Effector CD4-positive, alpha-beta T cell (primary cell): ENCODE data around the gene TNS1.

Experiments used
- DNase-seq: peaks from one replicate; pipeline ENCODE4 v3.0.0-alpha.2; 2020

The TNS1 gene

GRCh38 chr2:217892560-217892959 lies 110.2 kb downstream of the TNS1 start:
- no peak for DNase-seq

DNA sequence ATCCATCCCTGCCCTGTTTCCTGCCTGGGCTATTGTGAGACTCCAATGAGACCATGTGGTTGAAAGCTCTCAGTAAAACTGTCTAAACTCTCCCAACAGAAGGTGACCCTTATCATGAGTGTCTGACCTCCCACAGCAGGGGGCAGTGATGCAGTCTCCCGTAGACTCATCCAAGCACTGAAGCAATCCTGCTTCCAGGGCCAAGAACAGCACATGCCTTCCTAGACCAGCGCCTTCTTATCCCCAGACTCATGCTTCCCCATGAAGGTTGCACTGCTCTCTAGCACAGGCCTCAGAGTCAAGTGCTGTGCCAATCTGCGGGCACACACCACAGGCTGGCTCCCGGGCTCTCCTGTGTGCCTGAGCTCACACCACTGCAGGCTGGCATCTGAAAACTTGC lies 112.3 kb downstream of the TNS1 start:
- no peak for DNase-seq

DNA sequence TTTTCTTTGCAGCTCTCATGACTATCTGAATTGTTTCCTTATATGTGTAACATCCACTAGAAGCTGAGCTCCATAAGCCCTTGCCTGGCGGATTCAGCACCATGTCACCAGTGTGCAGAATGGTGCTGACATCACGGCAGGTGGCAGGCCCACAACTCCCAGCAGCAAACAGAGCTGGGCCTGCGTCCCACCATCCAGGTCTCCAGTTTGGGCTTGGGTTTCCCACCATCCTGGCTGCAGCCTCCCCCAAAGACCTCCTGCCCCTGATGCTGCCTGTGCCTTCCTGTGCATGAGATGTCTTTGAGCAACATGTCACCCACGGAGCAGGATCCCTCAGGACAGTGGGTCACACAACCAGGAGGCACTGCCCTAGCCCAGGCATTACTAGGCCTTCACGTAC lies 113.1 kb downstream of the TNS1 start:
- DNase-seq, result no peak

GRCh38 chr2:217887841-217888701 lies 114.7 kb downstream of the TNS1 start:
- no peak for DNase-seq

- DNase-seq, result peak; percentile 41
Observed at GRCh38 chr2:217886720-217887309, 116.0 kb downstream of the TNS1 start.

DNA sequence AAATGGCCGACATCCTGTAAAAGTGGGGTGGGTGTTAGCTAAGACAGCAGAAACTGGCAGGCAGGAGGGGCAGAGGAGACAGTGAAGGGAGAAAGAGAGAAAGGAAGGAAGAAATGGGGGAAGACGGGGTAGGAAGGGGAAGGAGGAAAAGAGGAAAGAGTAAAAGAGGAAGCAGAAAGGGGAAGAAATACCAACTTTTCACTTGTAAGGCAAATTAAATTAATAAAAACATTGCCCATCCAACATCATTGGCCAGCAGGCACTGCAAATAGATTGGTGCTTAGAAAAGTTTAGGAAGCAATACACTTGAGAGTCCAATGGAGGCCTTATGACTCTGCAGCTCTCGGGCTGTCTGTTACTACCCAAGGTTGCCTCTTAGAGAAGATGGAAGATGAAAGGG lies 116.7 kb downstream of the TNS1 start:
- DNase-seq, result no peak

DNA sequence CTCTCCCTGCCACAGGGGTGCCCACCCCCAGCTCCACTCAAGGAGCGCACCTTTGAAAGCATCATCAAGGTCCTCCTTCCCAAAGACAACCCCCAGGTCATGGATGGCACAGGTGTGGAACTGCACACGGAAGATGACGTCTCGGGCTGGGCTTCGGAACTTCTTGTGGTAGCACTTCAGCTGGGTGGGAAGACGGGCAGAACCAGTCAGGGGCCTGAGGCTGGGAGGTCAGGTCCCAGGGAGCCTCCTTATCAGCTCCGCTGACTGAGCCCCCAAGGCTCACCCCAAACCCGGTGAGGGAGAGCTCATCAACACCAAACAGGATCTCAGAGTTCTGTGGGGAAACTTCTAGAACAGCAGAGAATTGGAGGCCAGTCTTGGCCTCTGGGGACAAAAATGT lies 117.8 kb downstream of the TNS1 start:
- DNase-seq, result no peak

- no peak for DNase-seq
Observed at GRCh38 chr2:217880891-217881290, 121.9 kb downstream of the TNS1 start.

- no peak for DNase-seq
Observed at GRCh38 chr2:217880287-217880889, 122.4 kb downstream of the TNS1 start.

DNA sequence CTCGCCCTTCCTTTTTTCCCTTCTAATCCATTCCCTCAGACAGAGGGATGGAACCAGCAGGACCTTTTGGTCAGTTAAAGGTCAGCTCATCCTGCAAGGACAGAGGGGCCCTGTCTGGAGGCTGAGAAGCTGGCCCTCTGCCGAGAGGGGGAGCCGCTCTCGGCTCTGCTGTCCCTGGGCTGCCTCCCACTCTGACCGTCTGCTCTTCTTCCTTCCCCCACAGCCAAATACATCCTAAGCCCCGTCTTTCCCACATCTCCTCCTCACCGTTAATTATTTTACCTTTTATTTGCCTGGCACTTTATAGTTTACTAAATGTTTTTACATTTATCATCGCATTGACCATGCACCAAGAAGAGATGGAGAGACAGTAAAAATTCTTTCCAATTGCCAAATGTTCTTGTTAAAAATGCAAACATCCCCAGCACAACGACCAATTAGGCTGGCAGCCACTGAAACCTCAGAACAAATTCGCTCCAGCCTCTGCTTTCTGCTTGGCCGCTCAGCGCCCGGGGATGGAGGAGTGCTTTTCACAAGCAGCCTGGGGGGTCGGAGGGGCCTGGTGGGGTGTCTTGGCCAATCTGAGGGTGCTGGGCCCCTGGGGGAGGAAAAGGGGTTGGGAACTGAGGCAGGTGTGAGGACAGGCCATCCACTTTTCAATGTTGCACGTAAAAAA lies 123.7 kb downstream of the TNS1 start:
- DNase-seq, result no peak

DNA sequence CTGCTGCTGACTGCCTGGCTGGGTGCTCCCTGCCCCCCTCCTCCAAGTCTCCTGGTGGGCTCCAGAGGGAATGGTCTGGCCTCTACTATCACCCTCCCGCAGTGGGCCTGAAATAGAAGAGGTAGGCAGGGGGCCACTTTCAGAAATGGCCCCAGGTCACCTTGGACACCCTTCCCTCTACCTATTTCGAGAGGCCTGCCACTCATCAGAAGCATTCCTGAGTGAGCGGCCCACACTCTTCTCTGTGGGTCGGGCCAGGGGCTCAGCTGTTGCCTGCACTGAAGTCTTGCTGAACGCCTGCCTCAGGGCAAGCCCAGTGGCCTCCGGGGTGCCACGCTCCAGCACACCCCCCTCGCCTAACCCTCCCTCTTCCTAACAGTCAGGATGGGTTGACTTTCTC lies 124.9 kb downstream of the TNS1 start:
- DNase-seq, result no peak

DNA sequence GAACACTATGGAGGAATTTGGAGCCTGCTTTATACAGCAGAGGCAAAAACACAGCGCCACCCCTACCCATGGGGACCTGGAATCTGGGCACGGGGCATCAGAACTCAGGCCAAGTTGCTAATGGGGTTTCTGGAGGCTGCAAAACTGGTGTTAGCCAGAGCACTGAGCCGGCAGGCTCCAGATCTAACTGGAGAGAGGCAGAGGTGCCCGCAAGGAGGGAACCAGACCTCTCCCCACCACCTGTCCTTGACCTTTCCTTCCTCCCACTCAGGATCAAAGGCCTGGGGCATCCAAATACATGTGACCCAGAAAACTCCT lies 126.6 kb downstream of the TNS1 start:
- DNase-seq, result no peak

DNA sequence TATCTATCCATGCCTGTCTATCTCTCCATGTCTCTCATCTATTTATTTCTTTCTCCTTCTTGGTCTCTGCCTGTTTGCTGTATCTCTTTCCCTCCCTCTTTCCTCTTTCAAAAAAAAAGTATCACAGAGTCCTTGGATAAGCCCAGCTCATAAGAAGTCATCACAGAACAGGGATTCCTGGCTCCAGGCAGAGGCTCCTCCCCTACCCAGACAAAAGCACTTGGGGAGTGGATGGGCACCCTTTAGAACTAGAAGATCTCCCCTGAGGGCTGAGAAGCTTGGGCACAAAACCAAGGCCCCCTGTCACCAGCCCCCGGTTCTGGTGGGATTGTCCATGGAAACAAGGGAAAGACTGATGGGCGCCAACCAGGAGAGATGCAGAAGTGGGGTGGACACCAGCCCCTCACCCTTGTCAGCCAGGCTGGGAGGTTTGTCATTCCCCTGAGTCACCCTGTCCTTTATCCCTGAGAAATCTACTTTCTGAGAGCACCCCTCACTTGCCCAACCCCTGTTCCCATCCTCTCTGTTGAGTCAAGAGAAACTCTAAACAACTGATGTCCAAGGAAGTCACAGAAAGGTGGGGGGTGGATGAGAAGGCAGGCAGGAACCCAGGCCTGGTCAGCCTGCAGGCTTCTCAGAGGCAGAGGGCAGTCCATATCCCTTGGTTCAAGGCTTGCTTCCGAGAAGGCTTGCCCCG lies 127.1 kb downstream of the TNS1 start:
- no peak for DNase-seq

DNA sequence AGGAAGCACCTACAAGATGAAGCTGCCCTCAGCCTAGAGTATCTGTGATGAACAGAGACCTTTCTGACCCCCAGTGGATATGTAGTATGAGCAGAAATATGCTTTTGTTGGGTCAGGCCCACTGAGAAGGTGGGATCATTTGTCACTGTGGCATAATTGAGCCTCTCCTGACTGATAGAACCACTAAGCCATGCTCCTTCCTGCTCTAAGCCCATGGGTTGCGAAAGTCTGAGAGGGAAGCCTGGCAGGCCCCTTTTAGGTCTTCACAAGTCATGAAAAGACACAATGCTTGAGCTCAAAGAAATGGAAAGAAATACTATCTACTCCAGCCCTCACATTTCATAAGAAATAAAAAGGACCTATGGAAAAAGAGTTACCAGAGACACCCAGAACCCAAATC lies 127.7 kb downstream of the TNS1 start:
- no peak for DNase-seq

DNA sequence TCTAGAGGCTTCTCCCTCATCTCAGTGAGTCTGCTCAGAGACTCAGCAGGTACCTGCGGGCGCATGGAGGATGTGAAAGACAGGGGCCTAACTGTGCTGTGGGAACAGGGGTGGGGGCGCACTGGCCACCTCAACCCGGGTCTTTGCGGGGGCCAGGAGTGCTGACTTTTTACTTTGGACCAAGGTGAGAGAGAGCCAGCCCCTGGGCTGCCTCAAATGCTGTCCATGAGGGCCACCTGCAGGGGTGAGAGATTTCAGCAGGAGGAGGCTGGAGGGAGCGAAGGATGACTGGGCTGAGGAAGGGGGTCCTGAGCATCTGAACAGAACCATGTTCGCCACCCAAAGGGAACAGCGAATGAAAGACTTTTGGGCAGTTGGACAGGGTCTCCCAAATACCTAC lies 129.4 kb downstream of the TNS1 start:
- no peak for DNase-seq

GRCh38 chr2:217872319-217872718 lies 130.5 kb downstream of the TNS1 start:
- DNase-seq, result no peak

DNA sequence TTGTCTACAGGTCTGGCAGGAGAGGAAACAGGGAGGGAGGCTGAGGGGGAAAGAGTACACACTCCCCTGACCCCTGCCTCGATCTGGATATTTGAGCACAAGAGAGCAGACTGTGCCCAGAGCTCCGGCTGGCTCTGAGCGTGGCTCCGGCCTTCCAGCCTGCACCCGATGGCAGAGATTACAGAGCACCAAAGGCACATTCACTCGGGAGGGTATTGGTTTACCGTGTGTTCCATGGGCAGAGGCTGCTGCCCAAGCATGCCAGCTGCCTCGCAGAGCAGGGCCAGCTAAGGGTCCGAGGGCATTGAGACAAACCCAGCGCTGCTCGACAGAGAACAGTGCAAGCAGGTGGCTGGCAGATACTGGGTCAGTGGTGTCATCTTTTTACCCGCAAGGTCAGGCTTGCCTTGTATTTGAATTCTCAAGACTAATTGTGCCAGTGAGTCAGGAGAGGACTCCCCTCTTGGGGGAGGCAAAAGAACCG lies 132.2 kb downstream of the TNS1 start:
- no peak for DNase-seq

DNA sequence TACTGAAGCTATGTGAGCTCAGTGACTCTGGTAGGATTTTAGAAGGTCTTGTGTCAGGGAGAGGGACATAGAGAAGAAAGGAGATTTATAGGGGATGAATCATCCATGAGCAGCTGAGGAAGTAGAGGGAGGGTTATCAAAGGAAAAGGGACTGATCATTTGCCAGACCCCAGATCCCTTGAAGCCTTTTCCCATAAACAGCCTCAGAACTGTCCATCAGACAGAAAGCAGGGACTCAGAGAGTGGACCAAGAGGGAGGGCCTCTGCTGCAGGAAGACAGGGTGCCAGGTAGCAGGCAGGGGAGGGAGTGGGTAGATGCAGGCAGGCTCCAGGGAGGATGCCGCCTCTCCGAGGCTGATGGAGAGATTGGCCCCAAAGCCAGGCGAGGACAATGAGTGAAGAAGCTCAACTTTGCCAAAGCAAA lies 133.9 kb downstream of the TNS1 start:
- DNase-seq, result no peak

DNA sequence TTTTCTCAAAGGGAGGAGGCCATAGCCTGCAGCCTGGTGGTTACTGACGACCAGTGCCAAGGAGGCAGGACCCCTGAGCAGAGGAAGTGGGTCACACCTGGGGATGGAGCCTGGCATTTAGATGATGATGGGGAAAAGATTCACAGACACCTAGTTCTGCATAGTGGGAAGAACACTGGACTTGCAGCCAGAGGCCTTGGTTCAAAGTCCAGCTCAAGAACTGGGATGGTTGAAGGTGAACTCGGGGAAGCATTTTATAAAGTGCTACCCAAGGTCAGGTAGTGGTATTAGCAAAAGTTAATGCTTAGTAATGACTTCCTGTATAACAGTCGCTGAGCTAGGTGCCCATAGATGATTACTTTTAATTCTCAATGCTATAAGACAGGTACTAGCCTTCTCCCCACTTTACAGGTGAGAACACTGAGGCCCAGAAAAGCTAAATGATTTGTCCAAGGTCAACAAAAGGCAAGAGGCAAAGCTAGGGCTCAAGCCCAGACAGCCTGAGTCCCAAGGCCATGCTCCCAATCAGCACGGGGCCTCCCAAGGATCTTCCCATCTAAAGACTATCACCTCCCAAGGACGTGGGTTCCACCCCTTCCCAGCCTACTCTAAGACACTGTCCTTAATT lies 134.4 kb downstream of the TNS1 start:
- DNase-seq, result no peak

- DNase-seq, result no peak
Observed at GRCh38 chr2:217866457-217866856, 136.3 kb downstream of the TNS1 start.

GRCh38 chr2:217864963-217865772 lies 137.6 kb downstream of the TNS1 start:
- no peak for DNase-seq

- no peak for DNase-seq
Observed at GRCh38 chr2:217863883-217864282, 138.9 kb downstream of the TNS1 start.
